ENCODE data around the gene CYP26B1.

- no peak for TF ChIP-seq TAF1 (IDR thresholded peaks at IDR 0.05; ENCODE audit: low read depth, low read length)
- no peak for TF ChIP-seq EP300 (IDR thresholded peaks at IDR 0.05; ENCODE audit: borderline replicate concordance in 1 of 2, low read depth in 2 of 2, low read length in 2 of 2)
Observed at GRCh38 chr2:72109904-72110303, 37.8 kb downstream of the CYP26B1 start.

Data from H1 (cell line).